Lung microvascular endothelial cell (primary cell): ENCODE data around the gene CXXC4. TPM values are rescaled to one million over a fixed set of nuclear protein-coding genes. Genes with fewer than 3 reads are reported as not detected.

ENCODE experiments used
- DNase-seq, 2 donors: peaks; one replicate each; pipeline versions ENCODE4 v3.0.0 to v3.0.0-alpha.2; 2010; ENCODE audit warnings: low read depth in 2 of 2
- total RNA-seq: library from RNA; depleted of rRNA; stranded (reverse); fragments of >200 nt; gene quantifications from 2 replicates; pipeline ENCODE4 v1.2.1, GENCODE V29; 2014

Gene CXXC4
- total RNA-seq = under 0.01 TPM in 1 of 2 replicates, not detected in the other

- peak; percentile 14 to 17 for DNase-seq
Measured at GRCh38 chr4:104494822-104495559, at the start of gene CXXC4. TSS of gene CXXC4 (minus strand) at chr4:104494894. CDS start at chr4:104491802, 3,092 bp downstream.

DNA sequence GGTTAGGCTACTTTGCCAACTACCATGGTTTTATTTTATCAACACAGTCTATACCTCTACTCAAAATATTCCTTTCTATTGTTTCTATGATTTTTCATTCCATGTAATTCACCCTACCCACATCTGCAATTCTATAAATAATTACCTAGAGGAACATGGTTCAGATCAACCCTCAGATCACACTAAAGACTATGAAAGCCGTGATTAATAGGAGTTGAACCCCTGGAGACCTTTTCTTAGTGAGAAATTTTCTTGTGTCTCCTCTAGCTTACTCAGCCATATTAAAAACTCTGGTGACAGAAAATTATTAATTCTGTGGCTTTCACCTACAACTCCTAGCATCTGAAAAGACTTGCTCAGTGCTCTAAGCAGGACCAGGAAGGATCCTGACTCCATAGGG is 38.5 kb upstream of the CXXC4 start:
- DNase-seq = no peak

GRCh38 chr4:104532677-104533076 is 38.0 kb upstream of the CXXC4 start:
- no peak for DNase-seq

GRCh38 chr4:104531390-104531789 is 36.7 kb upstream of the CXXC4 start:
- DNase-seq = no peak

GRCh38 chr4:104530426-104530825 is 35.7 kb upstream of the CXXC4 start:
- DNase-seq = no peak

- peak in 1 of 2 donors; percentile 43 for DNase-seq
Measured at GRCh38 chr4:104524591-104524990, 29.9 kb upstream of the CXXC4 start.

- no peak for DNase-seq
Measured at GRCh38 chr4:104524026-104524425, 29.3 kb upstream of the CXXC4 start.

GRCh38 chr4:104519588-104519987 is 24.9 kb upstream of the CXXC4 start:
- DNase-seq = no peak

DNA sequence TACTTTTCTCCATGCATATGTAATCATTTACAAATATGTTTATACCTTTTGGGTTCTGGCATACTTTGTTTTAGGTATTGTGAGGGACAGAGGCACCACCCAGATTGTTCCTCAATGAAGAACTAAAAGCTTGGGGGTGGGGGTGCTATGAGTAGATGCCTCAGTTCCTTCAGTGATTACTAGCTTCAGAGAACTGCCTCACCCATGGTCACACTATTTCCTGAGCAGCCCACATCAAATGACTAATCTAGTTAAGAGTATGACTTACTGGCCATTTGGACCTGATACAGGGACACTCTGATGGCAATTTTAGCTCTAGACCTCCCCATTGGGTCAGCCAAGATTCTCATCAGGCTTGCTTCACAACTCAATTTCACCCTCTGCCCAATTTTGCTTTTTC is 22.2 kb upstream of the CXXC4 start:
- DNase-seq = no peak

DNA sequence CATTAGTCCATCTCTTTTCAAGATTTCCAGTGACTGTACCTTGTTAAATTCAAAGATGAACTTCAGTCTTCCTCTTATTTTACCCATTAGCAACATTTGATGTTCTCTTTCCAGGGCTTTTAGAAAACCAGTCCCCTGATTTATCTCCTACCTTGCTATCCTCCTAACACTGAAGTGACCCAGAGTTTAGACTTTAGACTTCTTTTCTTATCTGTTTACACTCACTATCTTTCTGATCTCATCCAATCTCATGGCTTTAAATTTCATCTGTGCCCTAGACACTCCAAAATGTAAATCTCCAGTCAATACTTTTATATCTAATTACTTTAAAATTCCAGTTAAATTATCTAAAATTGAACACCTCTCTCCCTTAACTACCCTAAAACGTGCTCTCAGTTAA is 13.5 kb upstream of the CXXC4 start:
- DNase-seq = no peak

DNA sequence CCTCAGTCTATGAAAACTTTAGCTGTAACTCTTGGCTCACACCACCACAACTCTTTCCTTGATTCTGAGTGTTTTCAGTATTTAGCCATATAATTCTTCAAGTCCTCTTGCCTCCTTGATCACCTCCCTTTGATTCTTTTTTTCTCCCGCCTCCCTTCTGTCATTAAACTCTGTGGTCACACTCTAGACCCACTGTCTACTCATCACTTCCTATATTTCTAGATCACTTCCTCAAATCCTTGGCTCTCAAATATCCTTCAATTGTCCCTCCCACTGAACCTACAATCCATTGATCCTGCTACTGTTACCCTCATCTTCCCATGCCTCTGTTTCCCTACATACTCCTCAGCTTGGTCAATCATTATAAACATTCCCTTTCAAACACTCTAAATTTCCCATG is 12.4 kb upstream of the CXXC4 start:
- no peak for DNase-seq

GRCh38 chr4:104504536-104504935 is 9.8 kb upstream of the CXXC4 start:
- no peak for DNase-seq

DNA sequence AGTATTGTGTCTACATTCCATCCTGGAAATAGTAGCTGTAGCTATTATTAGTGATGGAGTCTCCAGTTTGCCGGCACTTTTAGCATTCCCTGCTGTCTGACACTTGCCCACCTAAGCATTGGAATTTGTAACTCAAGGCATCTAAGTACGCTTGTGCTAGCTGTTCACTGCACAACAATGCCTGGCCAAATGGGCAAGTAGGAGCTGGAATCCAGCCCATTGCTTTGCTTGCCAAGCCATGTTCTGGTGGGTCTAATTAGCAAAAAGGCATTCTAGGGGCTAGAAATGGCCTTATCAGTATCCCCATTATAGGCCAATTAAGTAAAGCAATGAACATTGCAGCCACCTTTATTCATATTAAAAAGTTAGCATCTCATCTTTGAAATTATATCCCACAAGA is 7.8 kb upstream of the CXXC4 start:
- no peak for DNase-seq

- DNase-seq = no peak
Measured at GRCh38 chr4:104501290-104501689, 6.6 kb upstream of the CXXC4 start.

- DNase-seq = no peak
Measured at GRCh38 chr4:104500442-104500841, 5.7 kb upstream of the CXXC4 start.

- no peak for DNase-seq
Measured at GRCh38 chr4:104494185-104494584, 509 bp downstream of the CXXC4 start.

DNA sequence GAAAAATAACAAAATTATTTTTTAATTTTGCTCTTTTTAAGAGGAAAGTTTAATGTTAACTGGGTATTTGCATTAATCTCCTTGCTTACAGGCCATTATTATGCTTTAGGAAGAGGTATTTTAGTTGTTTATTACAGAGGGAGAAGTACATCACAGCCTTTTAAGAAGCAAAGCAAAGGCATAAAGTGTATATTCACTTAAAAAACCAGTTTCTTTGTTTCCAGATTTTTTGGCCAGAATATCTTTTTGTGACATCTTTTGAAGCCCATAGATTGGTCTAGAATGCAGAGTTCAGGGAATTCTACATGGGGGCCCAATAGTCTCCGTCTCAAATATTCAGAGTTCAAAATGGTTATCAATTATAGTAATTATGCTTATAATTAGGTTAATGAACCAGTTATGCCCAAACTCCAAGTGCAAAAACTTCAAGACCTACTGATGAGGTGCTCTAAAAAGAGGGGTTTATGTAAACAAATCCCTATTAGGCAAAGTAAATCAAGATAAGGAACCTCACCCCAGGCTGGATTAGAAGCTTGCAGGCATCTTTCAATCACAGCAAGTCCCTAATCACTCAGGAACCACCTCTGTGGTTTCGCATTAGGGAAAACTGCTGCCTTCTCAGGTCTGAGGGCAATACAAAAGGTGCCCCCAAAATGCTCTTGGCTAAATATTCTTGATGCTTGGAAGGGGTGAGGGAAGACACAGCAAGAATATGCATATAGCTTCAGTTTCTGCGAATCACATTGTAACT is 1.4 kb downstream of the CXXC4 start:
- DNase-seq = no peak

DNA sequence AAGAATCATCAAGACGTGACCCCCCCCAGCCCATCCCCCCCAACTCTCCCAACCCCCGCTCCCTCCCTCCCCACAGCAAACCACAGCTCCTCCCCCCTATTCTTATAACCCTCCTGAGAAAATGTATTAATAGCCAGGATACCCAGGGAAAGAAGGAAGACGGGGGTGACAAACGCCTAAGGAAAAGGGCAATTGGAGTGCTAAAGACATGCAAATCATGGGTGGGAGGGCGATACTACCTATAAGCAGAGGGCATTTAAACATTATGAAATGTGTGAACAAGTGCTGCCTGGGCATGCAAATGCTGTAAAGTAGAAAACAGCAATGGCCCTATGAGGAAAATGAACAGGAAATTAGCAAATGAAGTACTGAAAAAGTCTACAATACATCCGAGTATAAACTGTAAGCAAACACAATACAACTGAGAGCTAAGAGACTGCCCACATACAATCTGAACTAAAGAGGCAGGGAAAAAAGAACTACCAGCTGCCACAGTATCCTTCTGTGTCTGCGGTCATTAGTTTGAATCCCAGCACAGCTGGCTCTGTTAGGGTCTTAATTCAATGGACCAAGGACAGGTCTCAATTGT is 2.4 kb downstream of the CXXC4 start:
- no peak for DNase-seq

DNA sequence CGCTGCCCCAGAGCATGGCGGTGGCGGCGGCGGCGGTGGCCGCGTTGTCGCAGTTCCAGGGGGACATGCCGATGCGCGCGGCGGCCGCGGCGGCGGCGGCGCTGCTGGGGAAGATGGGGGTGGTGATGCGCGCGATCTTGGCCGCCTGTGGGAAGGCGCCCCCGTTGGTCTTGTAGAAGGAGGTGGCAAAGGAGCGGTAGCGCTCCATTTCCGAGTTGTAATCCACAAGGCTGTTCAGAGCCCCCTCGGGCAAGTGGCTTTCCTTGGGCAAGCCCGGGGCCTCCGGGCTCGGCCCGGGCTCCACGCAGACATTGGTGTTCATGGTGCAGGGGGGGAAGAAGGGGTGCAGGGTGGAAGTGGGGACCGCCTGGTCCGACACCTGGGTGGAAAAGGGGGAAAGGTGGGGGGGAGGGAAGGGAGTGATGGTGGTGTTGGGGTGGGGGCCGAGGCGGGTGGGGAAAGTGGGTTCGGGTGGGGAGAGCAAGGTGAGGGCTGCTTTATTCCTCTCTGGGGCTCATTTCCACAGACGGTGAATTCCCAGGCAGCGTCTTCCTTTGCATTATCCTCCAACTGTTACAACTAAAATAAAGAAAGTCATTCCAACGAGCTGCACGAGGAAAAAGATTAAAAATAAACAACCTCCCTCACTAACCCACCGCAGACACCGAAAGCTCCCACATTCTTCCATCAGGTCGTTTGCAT is 3.1 kb downstream of the CXXC4 start:
- peak in 1 of 2 donors; percentile 16 for DNase-seq

DNA sequence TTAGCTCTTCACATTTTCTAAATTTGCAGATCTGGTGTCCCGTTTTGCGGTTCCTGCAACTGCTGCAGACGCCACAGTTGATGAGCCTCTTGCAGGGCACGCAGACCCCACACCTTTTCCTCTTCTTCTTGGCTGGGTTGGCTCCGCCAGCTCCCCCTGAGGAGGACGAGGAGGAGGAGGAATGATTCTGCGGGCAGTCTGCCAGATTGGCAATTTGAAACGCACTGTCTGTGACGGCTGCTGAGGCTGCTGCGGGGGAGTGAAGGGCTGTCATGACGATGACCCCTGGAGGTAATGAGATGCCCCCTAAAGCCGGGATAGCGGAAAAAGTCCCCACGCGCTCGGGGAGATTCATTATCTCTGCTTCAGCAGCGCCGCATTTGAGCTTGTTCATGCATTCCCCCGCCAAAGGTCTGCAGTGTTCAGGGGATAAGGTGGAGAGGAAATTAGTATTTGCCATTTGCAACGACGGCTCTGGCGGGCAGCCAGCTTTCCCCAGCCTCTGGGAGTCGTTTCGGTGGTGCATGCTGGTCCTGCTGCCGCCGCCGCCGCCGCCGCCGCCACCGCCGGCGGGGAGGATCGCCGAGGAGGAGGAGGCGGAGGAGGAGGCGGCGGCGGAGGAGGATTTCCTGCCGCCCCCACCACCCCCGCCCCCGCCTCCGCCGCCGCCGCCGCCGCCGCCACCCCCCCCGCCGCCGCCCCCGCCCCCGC is 3.8 kb downstream of the CXXC4 start:
- DNase-seq = peak; percentile 39 to 67

- DNase-seq = no peak
Measured at GRCh38 chr4:104490096-104490769, 4.5 kb downstream of the CXXC4 start.
